NB4 (cell line): Measurements from ENCODE around the gene ARHGAP25.

Experiments used
- DNase-seq: peaks from one replicate; pipeline ENCODE4 v3.0.0; 2010; ENCODE audit warnings: low read depth
- H3K4me3 ChIP-seq: one replicate; pipeline ENCODE4 v1.5.1; 2011; ENCODE audit warnings: mild to moderate bottlenecking, low read depth, low read length, moderate library complexity
- CTCF ChIP-seq: IDR thresholded peaks from one replicate; pipeline ENCODE4 v1.5.1; 2012; ENCODE audit warnings: low read depth, low read length
- MAX ChIP-seq: IDR thresholded peaks from 2 replicates; pipeline ENCODE4 v1.6.1; 2011; ENCODE audit warnings: low read depth, low read length
- MYC ChIP-seq: IDR thresholded peaks from 2 replicates; pipeline ENCODE4 v1.6.1; 2011; ENCODE audit warnings: low read depth, low read length
- POLR2A ChIP-seq: IDR thresholded peaks from 2 replicates; pipeline ENCODE4 v1.6.1; 2011; ENCODE audit warnings: mild to moderate bottlenecking; ENCODE audit not compliant: insufficient read length; ENCODE audit errors: extremely low read depth

The ARHGAP25 gene

GRCh38 chr2:68727683-68728375 is 6.8 kb upstream of the ARHGAP25 start:
- no peak for DNase-seq
- TF ChIP-seq MAX (no peak), MYC (no peak), CTCF (no peak), POLR2A (no peak)
- H3K4me3 ChIP-seq, result no peak overlapping the region

- no peak overlapping the region for H3K4me3 ChIP-seq
- DNase-seq, result no peak
- no peak for TF ChIP-seq CTCF
- no peak for TF ChIP-seq MYC
- TF ChIP-seq MAX, result no peak
- TF ChIP-seq POLR2A, result no peak
Observed at GRCh38 chr2:68730828-68731227, 3.8 kb upstream of the ARHGAP25 start.

DNA sequence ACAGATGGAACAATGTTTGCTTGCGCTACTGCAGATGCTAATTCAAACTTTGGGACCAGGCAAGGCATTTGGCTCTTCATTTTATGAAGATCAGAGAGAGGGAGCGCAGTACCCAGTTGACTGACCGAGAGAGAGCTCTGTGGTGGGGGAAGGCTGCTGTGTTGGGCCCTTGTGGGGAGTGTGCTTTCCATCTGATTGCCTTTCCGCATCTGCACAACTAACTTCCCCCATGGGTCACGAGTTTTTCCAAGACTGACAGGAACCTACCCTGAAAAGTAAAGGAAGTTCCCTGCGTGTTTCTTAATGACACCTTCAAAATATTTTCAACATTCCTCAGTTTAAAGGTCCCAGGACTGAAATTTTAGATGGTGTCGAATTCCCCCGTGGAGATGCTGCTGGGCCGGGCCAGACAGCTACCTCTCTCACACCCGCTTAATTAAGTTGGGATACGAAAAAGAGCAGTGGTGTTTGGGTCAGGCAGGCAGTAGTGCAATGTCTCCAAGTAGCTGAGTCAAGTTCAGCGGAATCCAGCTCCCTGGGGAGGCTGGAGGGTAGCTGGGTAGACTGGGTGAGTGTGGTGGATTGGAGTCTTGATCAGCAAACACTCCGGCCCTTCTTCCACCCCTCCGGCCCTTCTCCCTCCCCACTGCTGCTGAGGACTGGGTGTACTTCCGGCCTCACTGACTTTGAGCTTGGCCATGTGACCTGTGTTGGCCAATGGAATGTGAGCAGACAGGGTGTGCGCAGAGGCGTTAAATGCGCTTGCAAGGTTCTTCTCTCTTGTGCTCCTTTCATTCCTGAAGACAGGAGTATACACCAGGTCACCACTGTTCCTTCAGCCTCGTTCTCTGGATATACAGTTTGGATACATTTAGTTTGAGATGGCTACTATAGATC is 2.3 kb upstream of the ARHGAP25 start:
- TF ChIP-seq MAX, result no peak
- TF ChIP-seq CTCF, result no peak
- no peak for TF ChIP-seq POLR2A
- TF ChIP-seq MYC, result no peak
- DNase-seq, result no peak
- H3K4me3 ChIP-seq, result no peak overlapping the region

GRCh38 chr2:68733365-68733764 is 1.2 kb upstream of the ARHGAP25 start:
- H3K4me3 ChIP-seq, result no peak overlapping the region
- no peak for DNase-seq
- TF ChIP-seq MYC, result no peak
- TF ChIP-seq POLR2A, result no peak
- TF ChIP-seq MAX, result no peak
- TF ChIP-seq CTCF, result no peak

GRCh38 chr2:68734176-68734575 is 435 bp upstream of the ARHGAP25 start:
- peak; percentile 52 for DNase-seq
- TF ChIP-seq MYC (no peak), CTCF (no peak), POLR2A (no peak), MAX (no peak)
- peak overlapping the region; percentile 75 for H3K4me3 ChIP-seq
